HG02973 (cell line): ENCODE measurements around the gene CLIP2.
A peak's percentile ranks its signal among the peaks of the same experiment; 100 is the strongest.

Experiments
- ATAC-seq: cut with Tn5 transposase; IDR thresholded peaks from one replicate; pipeline ENCODE4 v1.9.1; 2021; ENCODE audit warnings: moderate library complexity; ENCODE audit not compliant: unreplicated experiment

Gene CLIP2

GRCh38 chr7:74269757-74270277 is 19.4 kb upstream of the CLIP2 start:
- no peak for ATAC-seq

GRCh38 chr7:74271742-74272141 is 17.5 kb upstream of the CLIP2 start:
- ATAC-seq = no peak

- ATAC-seq = peak; percentile 76
Measured at GRCh38 chr7:74272305-74273038, 16.7 kb upstream of the CLIP2 start.

- no peak for ATAC-seq
Measured at GRCh38 chr7:74275401-74275881, 13.8 kb upstream of the CLIP2 start.

- ATAC-seq = no peak
Measured at GRCh38 chr7:74277636-74278035, 11.6 kb upstream of the CLIP2 start.

- ATAC-seq = no peak
Measured at GRCh38 chr7:74280985-74281384, 8.2 kb upstream of the CLIP2 start.

- ATAC-seq = no peak
Measured at GRCh38 chr7:74282748-74283459, 6.3 kb upstream of the CLIP2 start.

GRCh38 chr7:74283858-74284447 is 5.3 kb upstream of the CLIP2 start:
- no peak for ATAC-seq

- ATAC-seq = peak; percentile 31
Measured at GRCh38 chr7:74284781-74285259, 4.4 kb upstream of the CLIP2 start.

- ATAC-seq = no peak
Measured at GRCh38 chr7:74286131-74286530, 3.1 kb upstream of the CLIP2 start.

GRCh38 chr7:74287303-74288033 is 1.7 kb upstream of the CLIP2 start:
- ATAC-seq = no peak

GRCh38 chr7:74288034-74288881 is 949 bp upstream of the CLIP2 start:
- no peak for ATAC-seq

- no peak for ATAC-seq
Measured at GRCh38 chr7:74289659-74290552, 699 bp downstream of the CLIP2 start.

GRCh38 chr7:74290553-74290950 is 1.3 kb downstream of the CLIP2 start:
- ATAC-seq = no peak

- no peak for ATAC-seq
Measured at GRCh38 chr7:74290981-74291441, 1.8 kb downstream of the CLIP2 start.

GRCh38 chr7:74291535-74291934 is 2.3 kb downstream of the CLIP2 start:
- ATAC-seq = no peak

GRCh38 chr7:74292757-74293576 is 3.8 kb downstream of the CLIP2 start:
- no peak for ATAC-seq

GRCh38 chr7:74293577-74293908 is 4.3 kb downstream of the CLIP2 start:
- ATAC-seq = no peak
